ENCODE data around the gene OR10A2.

DNA sequence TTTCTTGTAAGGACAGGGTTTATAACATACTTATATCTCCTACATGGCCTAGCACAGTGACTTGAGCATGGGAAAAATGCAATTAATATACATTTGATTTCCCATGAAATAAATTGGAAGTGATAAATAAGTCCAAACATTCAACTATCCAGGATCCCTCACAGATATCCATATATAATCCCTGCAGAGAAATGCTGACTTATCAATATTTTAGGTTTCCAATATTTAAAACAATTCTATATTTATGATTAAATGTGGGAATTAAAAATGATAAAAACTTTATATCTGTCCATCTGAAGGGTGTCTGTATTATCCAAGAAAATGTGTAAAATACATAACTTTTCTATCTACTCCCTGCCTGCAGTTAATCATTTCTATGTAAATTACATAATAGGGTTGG is 19.9 kb downstream of the OR10A2 start:
- TF ChIP-seq, protein P1, sequence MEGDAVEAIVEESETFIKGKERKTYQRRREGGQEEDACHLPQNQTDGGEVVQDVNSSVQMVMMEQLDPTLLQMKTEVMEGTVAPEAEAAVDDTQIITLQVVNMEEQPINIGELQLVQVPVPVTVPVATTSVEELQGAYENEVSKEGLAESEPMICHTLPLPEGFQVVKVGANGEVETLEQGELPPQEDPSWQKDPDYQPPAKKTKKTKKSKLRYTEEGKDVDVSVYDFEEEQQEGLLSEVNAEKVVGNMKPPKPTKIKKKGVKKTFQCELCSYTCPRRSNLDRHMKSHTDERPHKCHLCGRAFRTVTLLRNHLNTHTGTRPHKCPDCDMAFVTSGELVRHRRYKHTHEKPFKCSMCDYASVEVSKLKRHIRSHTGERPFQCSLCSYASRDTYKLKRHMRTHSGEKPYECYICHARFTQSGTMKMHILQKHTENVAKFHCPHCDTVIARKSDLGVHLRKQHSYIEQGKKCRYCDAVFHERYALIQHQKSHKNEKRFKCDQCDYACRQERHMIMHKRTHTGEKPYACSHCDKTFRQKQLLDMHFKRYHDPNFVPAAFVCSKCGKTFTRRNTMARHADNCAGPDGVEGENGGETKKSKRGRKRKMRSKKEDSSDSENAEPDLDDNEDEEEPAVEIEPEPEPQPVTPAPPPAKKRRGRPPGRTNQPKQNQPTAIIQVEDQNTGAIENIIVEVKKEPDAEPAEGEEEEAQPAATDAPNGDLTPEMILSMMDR (IDR thresholded peaks at IDR 0.05), result no peak
- no peak for TF ChIP-seq POLR2A (IDR thresholded peaks at IDR 0.05)
